Progenitor cell of endocrine pancreas (in vitro differentiated cells): ENCODE results near the gene CHST2. TPM values are rescaled to one million over a fixed set of nuclear protein-coding genes. Genes with fewer than 3 reads are reported as not detected.

Experiments
- DNase-seq: peaks from one replicate; pipeline ENCODE4 v3.0.0; 2021; ENCODE audit warnings: low spot score; ENCODE audit not compliant: unreplicated experiment
- H3K27ac Mint-ChIP-seq: 2 replicates; pipeline ENCODE4 v1.8.0; 2021; ENCODE audit warnings: mild to moderate bottlenecking, moderate library complexity, mixed read lengths
- H3K27me3 Mint-ChIP-seq: 2 replicates; pipeline ENCODE4 v1.8.0; 2021; ENCODE audit warnings: mixed read lengths
- H3K36me3 Mint-ChIP-seq: 2 replicates; pipeline ENCODE4 v1.8.0; 2022; ENCODE audit warnings: mixed read lengths; ENCODE audit not compliant: insufficient read depth
- H3K4me1 Mint-ChIP-seq: 2 replicates; pipeline ENCODE4 v1.8.0; 2021; ENCODE audit warnings: low read depth, mixed read lengths
- H3K4me3 Mint-ChIP-seq: 2 replicates; pipeline ENCODE4 v1.8.0; 2021; ENCODE audit warnings: low read depth, mild to moderate bottlenecking, moderate library complexity, mixed read lengths
- H3K9me3 Mint-ChIP-seq: 2 replicates; pipeline ENCODE4 v1.8.0; 2021; ENCODE audit warnings: low read depth, mixed read lengths
- CTCF ChIP-seq: fragments of 200-600 bp; sonication (generic); IDR thresholded peaks from one replicate; pipeline ENCODE4 v1.5.0; 2021; ENCODE audit warnings: antibody characterized with exemption, mild to moderate bottlenecking; ENCODE audit not compliant: unreplicated experiment
- total RNA-seq: library from RNA; stranded (reverse); gene quantifications from 2 replicates; pipeline ENCODE4 v1.2.1, GENCODE V29; 2021

Gene CHST2
- total RNA-seq, 1 donor from 2014 or later = 13.2 TPM

GRCh38 chr3:143171141-143171980 lies 51.8 kb downstream of the CHST2 start:
- Mint-ChIP-seq H3K27me3 (peaks cover 7% of the 10 kb centered on the region), H3K36me3 (no peaks in the 10 kb centered on the region), H3K4me3 (no peak overlapping the region), H3K9me3 (peaks cover 16% of the 10 kb centered on the region), H3K27ac (no peak overlapping the region), H3K4me1 (no peaks in the 10 kb centered on the region)
- DNase-seq = no peak
- no peak for TF ChIP-seq CTCF

- Mint-ChIP-seq H3K27ac (no peak overlapping the region), H3K9me3 (peaks cover 16% of the 10 kb centered on the region), H3K36me3 (no peaks in the 10 kb centered on the region), H3K27me3 (peaks cover 7% of the 10 kb centered on the region), H3K4me3 (no peak overlapping the region), H3K4me1 (no peaks in the 10 kb centered on the region)
- DNase-seq = no peak
- no peak for TF ChIP-seq CTCF
Observed at GRCh38 chr3:143172062-143172794, 52.7 kb downstream of the CHST2 start.

- Mint-ChIP-seq H3K36me3 (no peaks in the 10 kb centered on the region), H3K27ac (no peak overlapping the region), H3K4me1 (no peaks in the 10 kb centered on the region), H3K9me3 (peaks cover 16% of the 10 kb centered on the region), H3K27me3 (peaks cover 7% of the 10 kb centered on the region), H3K4me3 (no peak overlapping the region)
- TF ChIP-seq CTCF = no peak
- no peak for DNase-seq
Observed at GRCh38 chr3:143172795-143173145, 53.2 kb downstream of the CHST2 start.

- no peak overlapping the region for H3K4me3 Mint-ChIP-seq
- H3K36me3 Mint-ChIP-seq = no peaks in the 10 kb centered on the region
- H3K27ac Mint-ChIP-seq = no peak overlapping the region
- no peak for DNase-seq
- H3K4me1 Mint-ChIP-seq = no peaks in the 10 kb centered on the region
- TF ChIP-seq CTCF = no peak
- peaks cover 16% of the 10 kb centered on the region for H3K9me3 Mint-ChIP-seq
- H3K27me3 Mint-ChIP-seq = peaks cover 7% of the 10 kb centered on the region
Observed at GRCh38 chr3:143173242-143173641, 53.7 kb downstream of the CHST2 start.

Other genes with a start within 250 kb of the CHST2 start
- gene PCOLCE2, start 230.7 kb upstream of the CHST2 start, total RNA-seq = 2.0 and 2.2 TPM in 2 replicates
- gene PAQR9, start 156.1 kb upstream of the CHST2 start, total RNA-seq = 2.5 and 2.7 TPM in 2 replicates
- 143 and 156 TPM in 2 replicates for gene U2SURP, start 118.2 kb upstream of the CHST2 start, total RNA-seq